ENCODE data around the gene ROBO2.

The ROBO2 gene

GRCh38 chr3:77667901-77668300 lies 628.0 kb downstream of the ROBO2 start:
- DNase-seq: no peak
- no peaks in the 10 kb centered on the region for H3K27me3 ChIP-seq (replicated peaks)
- no peak for TF ChIP-seq CTCF (IDR thresholded peaks at IDR 0.05; ENCODE audit: low read depth, low read length, missing control alignments)
- no peak overlapping the region for H3K4me3 ChIP-seq (ENCODE audit: low read depth, low read length)
- in situ Hi-C loops (cut with HindIII; ENCODE audit: low pct_ligation_motif_present, low sequenced_read_pairs): no loop called here
- no peaks in the 10 kb centered on the region for H3K36me3 ChIP-seq (replicated peaks)
- H3K27ac ChIP-seq: no peak overlapping the region

GRCh38 chr3:77668376-77668775 lies 628.5 kb downstream of the ROBO2 start:
- TF ChIP-seq CTCF (IDR thresholded peaks at IDR 0.05; ENCODE audit: low read depth, low read length, missing control alignments): no peak
- DNase-seq: no peak
- Histone ChIP-seq H3K27me3 (replicated peaks) (no peaks in the 10 kb centered on the region), H3K36me3 (replicated peaks) (no peaks in the 10 kb centered on the region), H3K4me3 (ENCODE audit: low read depth, low read length) (no peak overlapping the region), H3K27ac (no peak overlapping the region)
- in situ Hi-C loops (cut with HindIII; ENCODE audit: low pct_ligation_motif_present, low sequenced_read_pairs): no loop called here

GRCh38 chr3:77672016-77672415 lies 632.1 kb downstream of the ROBO2 start:
- DNase-seq: no peak
- H3K27me3 ChIP-seq (replicated peaks): no peaks in the 10 kb centered on the region
- TF ChIP-seq CTCF (IDR thresholded peaks at IDR 0.05; ENCODE audit: low read depth, low read length, missing control alignments): no peak
- H3K27ac ChIP-seq: no peak overlapping the region
- in situ Hi-C loops (cut with HindIII; ENCODE audit: low pct_ligation_motif_present, low sequenced_read_pairs): no loop called here
- H3K36me3 ChIP-seq (replicated peaks): no peaks in the 10 kb centered on the region
- no peak overlapping the region for H3K4me3 ChIP-seq (ENCODE audit: low read depth, low read length)

- H3K4me3 ChIP-seq (ENCODE audit: low read depth, low read length): no peak overlapping the region
- in situ Hi-C loops (cut with HindIII; ENCODE audit: low pct_ligation_motif_present, low sequenced_read_pairs): no loop called here
- H3K27ac ChIP-seq: no peak overlapping the region
- H3K27me3 ChIP-seq (replicated peaks): no peaks in the 10 kb centered on the region
- TF ChIP-seq CTCF (IDR thresholded peaks at IDR 0.05; ENCODE audit: low read depth, low read length, missing control alignments): no peak
- no peaks in the 10 kb centered on the region for H3K36me3 ChIP-seq (replicated peaks)
- DNase-seq: no peak
Measured at GRCh38 chr3:77682162-77682561, 642.3 kb downstream of the ROBO2 start.

GRCh38 chr3:77684115-77684514 lies 644.2 kb downstream of the ROBO2 start:
- Histone ChIP-seq H3K4me3 (ENCODE audit: low read depth, low read length) (no peak overlapping the region), H3K36me3 (replicated peaks) (no peaks in the 10 kb centered on the region), H3K27ac (no peak overlapping the region), H3K27me3 (replicated peaks) (no peaks in the 10 kb centered on the region)
- TF ChIP-seq CTCF (IDR thresholded peaks at IDR 0.05; ENCODE audit: low read depth, low read length, missing control alignments): no peak
- DNase-seq: no peak
- in situ Hi-C loops (cut with HindIII; ENCODE audit: low pct_ligation_motif_present, low sequenced_read_pairs): no loop called here

GRCh38 chr3:77685713-77686112 lies 645.8 kb downstream of the ROBO2 start:
- in situ Hi-C loops (cut with HindIII; ENCODE audit: low pct_ligation_motif_present, low sequenced_read_pairs): no loop called here
- Histone ChIP-seq H3K36me3 (replicated peaks) (no peaks in the 10 kb centered on the region), H3K27me3 (replicated peaks) (no peaks in the 10 kb centered on the region), H3K4me3 (ENCODE audit: low read depth, low read length) (no peak overlapping the region), H3K27ac (no peak overlapping the region)
- TF ChIP-seq CTCF (IDR thresholded peaks at IDR 0.05; ENCODE audit: low read depth, low read length, missing control alignments): no peak
- DNase-seq: no peak
